DND-41 (cell line): ENCODE results near the gene ENSA.
"Not testable (repeated sequence)": the region's sequence is repeated elsewhere in the genome, so short reads cannot be mapped to it uniquely, and the experiment has no call there.

Experiments used
- CTCF ChIP-seq: IDR thresholded peaks from 2 replicates; pipeline ENCODE4 v1.5.1; 2012; ENCODE audit warnings: borderline replicate concordance, low read length, moderate library complexity, mild to moderate bottlenecking; ENCODE audit not compliant: poor library complexity, severe bottlenecking; ENCODE audit errors: extremely low read depth
- EZH2 ChIP-seq: IDR thresholded peaks from 3 replicates; pipeline ENCODE4 v1.6.1; 2012; ENCODE audit warnings: borderline replicate concordance, low read depth, mild to moderate bottlenecking, moderate library complexity, low read length, inconsistent platforms; ENCODE audit not compliant: severe bottlenecking

- TF ChIP-seq CTCF, EZH2: not testable (repeated sequence)
These were observed 27.7 kb upstream of the ENSA start for GRCh38 chr1:150657064-150657463.
